T-helper 1 cell (primary cell): ENCODE measurements around the gene KCNIP1.
A peak's percentile ranks its signal among the peaks of the same experiment; 100 is the strongest.

Source experiments
- DNase-seq, 5 donors: peaks; one replicate each; pipeline ENCODE4 v3.0.0-alpha.2; 2012 to 2020

The KCNIP1 gene

GRCh38 chr5:170631466-170632195, 127.8 kb downstream of the KCNIP1 start:
- no peak for DNase-seq

DNA sequence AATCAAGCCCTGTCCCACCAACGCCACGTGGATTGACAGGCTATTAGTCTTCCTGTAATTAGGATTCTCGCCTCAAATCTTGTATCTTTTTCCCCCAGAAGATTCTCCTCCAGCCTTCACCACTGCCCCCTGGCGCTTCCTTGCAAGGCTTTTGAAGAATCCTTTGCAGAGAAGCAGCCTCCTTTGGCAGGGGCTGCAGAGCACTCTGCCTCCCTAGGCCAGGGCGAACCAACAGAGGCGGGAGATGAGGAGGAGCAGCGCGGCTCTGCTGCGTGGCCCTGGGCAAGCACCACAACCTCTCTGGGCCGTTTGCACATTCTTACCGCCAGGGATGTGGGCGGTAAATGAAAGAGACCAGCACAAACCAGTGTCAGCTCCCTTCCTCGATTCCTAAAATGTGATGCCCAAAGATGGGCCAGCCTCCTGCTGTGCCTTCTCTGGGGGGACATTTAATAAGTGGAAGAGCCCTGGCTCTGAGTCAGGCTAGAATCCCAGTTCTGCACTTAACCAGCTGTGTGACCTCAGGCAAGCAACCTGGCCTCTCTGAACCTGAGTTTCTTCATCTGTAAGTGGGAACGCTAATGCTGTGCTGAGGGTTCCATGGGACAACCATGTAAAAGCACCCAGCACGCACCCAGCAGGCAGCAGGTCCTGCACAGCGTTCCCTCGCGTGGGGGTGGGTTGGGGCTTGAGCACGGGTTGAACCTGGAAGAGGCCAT, 128.6 kb downstream of the KCNIP1 start:
- DNase-seq: no peak

DNA sequence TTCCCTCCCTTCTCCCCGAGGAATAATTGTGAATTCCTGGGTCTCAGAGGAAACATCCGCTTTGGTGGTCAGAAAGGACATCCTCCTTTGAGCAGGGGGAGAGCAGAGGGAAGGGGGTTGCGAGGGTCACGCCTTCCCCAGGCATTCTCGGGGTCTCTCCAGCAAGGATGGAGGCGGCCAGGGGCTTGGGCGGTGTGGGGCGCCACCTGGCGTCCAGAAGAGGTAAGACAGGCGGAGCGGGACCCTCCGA, 129.1 kb downstream of the KCNIP1 start:
- peak in 3 of 5 donors; percentile 21 to 36 (median 22) for DNase-seq

DNA sequence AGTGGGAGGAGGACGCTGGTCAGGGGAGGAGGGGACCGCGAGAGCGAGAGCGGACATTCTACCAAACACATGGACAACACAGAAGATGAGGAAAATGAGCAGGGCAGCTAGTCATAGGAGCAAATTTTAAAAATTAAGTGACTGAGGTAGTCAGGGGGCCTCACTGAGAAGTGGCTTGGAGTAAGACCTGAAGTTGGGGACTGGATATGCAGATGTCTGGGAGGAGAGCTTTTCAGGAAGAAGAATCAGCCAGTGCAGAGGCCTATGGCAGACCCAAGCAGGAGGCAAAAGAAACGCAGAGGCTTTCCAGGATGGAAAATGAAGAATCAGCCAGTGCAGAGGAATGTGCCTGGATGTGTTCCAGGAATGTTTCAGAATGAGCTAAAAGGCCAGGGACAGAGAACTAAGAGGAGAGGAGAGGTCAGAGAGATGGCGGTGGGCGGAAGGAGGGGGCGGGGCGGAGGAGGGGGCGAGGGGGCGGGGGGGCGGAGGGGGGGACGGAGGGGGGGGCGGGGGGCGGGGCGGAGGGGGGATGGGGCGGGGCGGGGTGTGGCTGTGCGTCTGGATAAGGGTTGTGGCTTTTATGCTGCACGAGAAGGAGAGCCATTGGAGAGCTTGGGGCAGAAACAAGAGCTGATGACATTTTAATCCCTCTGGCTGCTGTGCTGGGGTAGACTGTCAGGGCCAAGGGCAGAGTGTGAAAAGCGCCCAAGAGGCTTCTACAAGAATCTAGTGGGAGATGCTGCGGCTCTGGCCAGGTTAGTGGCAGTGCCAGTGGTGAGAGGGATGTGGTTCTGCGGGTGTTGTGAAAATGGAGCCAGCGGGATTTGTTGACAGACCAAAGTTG, 129.6 kb downstream of the KCNIP1 start:
- no peak for DNase-seq

GRCh38 chr5:170634256-170634990, 130.6 kb downstream of the KCNIP1 start:
- DNase-seq: no peak

- no peak for DNase-seq
Measured at GRCh38 chr5:170635706-170636105, 131.9 kb downstream of the KCNIP1 start.

- DNase-seq: no peak
Measured at GRCh38 chr5:170636206-170636605, 132.4 kb downstream of the KCNIP1 start.

- no peak for DNase-seq
Measured at GRCh38 chr5:170636801-170637477, 133.1 kb downstream of the KCNIP1 start.

DNA sequence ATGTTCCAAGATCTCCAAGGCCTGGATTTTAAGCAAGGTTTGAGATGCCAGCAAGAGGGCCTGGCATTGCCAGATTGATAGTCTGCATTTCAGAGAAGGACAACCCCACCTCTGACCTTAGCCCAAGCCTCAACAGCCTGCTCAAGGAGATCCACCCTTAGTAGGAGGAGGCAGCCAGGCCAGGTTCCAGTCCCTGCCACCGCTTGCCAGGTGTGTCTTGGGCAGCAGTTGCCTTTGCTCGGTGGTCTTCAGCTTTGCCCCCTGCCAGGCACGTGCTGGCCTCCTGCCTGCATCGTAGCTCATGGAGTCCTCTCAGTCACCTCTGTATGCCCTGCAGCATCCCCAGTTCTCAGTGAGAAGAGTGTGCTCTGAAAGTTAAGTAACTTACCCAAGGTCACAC, 134.2 kb downstream of the KCNIP1 start:
- DNase-seq: no peak

- peak in 4 of 5 donors; percentile 26 to 51 (median 32) for DNase-seq
Measured at GRCh38 chr5:170638454-170639220, 134.8 kb downstream of the KCNIP1 start.

GRCh38 chr5:170639221-170639925, 135.6 kb downstream of the KCNIP1 start:
- DNase-seq: no peak

- DNase-seq: no peak
Measured at GRCh38 chr5:170640731-170641588, 137.1 kb downstream of the KCNIP1 start.

DNA sequence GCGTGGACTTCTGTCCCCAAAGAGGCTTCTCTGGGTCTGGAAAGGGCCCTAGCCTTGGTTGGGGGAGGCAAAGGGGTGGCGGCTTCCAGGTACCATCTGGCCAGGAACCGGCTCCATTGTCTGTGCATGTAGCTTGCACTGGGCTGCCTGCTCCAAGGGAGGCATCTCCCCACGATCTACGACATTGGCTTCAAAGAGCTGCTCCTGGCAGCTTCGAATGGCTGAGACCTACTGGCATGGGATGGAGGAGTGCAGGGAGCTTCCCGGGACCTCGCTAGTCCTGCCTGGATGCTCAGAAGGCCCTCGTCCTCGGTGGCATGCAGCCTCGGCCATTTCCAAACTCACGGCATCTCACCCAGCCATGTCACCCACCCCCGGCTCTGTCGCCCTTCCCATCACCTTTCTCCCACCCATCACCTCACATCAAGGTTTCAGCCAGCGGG, 137.8 kb downstream of the KCNIP1 start:
- DNase-seq: no peak

GRCh38 chr5:170642066-170642735, 138.4 kb downstream of the KCNIP1 start:
- no peak for DNase-seq

GRCh38 chr5:170642776-170643436, 139.1 kb downstream of the KCNIP1 start:
- DNase-seq: no peak

DNA sequence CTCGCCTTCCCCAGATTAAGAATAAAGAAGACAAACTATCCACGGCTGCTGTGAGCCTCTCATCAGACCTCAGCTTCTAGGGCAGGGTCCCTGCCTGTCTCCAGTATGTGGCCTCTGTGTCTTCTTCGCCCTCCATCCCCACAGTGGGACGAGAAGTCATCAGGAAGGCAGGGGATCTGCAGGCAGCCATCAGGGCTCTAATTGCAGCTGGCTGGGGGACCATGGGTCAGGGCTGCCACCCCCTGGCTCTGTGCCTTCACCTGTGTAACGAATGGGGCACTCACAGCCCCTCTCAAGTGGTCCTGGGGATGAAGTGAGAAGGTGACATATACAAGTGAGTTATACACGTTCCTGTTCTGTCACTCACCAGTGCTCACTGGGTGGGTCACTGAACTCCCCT, 139.8 kb downstream of the KCNIP1 start:
- no peak for DNase-seq

- DNase-seq: no peak
Measured at GRCh38 chr5:170644501-170644900, 140.7 kb downstream of the KCNIP1 start.

DNA sequence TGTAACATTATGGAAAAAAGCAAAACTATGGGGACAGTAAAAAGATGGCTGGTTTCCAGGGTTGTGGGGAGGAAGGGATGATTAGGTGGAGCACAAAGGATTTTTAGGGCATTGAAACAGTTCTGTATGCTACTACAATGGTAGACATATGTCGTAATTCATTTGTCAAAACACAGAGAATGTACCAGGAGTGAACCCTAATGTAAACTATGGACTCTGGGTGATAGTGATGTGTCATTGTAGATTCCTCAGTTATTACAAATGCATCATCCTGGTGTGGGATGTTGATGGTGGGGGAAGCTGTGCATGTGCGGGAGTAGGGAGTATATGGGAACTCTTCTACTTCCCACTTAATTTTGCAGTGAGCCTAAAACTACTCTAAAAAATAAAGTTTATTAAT, 144.7 kb downstream of the KCNIP1 start:
- DNase-seq: no peak

DNA sequence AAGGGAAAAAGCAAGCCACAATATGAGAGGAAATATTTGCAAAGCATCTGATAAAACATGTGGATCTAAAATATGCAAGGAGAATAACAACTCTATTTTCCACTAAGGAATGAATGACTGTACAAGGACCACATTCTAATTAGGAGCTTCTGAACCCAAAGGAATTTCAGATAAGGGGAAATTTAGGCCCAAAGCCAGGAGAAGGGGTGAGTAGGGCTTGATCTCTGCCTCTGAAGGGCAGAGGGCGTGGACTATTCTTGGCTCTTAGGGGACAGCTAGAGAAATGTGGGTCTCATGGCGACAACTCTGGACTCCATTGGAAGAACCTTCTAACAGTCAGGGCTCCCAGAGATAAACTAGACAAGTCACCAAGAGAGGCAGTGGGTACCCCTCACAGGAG, 147.0 kb downstream of the KCNIP1 start:
- DNase-seq: no peak
